Naive thymus-derived CD4-positive, alpha-beta T cell (primary cell): Measurements from ENCODE around the gene ZFAND2B. TPM values are rescaled to one million over a fixed set of nuclear protein-coding genes. Genes with fewer than 3 reads are reported as not detected.

ENCODE experiments used
- ATAC-seq: fragments of 150-1000 bp; cut with Tn5 transposase; 2 replicates; pipeline ENCODE4 v1.10.0; 2021; ENCODE audit warnings: mild to moderate bottlenecking, moderate library complexity
- CTCF ChIA-PET: fragments of 350-600 bp; sonication (Branson Sonifier 250); formaldehyde crosslinking; loops from one replicate; lab custom pipeline; 2021; ENCODE audit warnings: antibody characterized with exemption; lab: Charles Lee
- POLR2A ChIA-PET: fragments of 350-600 bp; sonication (Branson Sonifier 250); formaldehyde crosslinking; loops from one replicate; lab custom pipeline; 2021; ENCODE audit warnings: antibody characterized with exemption, inconsistent platforms; lab: Charles Lee
- DNase-seq, 9 donors: peaks; one replicate each; pipeline versions ENCODE4 v3.0.0 to v3.0.0-alpha.2; 2020 to 2022; ENCODE audit warnings: mixed read lengths in 1 of 9
- H3K27ac ChIP-seq: one replicate; pipeline ENCODE4 v1.7.0; 2013; ENCODE audit warnings: mild to moderate bottlenecking, low read depth, low read length, moderate library complexity
- H3K27me3 ChIP-seq, 2 donors: one replicate each; pipeline ENCODE4 v1.7.0; 2013; ENCODE audit warnings: low read length in 2 of 2, mild to moderate bottlenecking in 2 of 2, moderate library complexity in 2 of 2; ENCODE audit not compliant: control insufficient read depth in 2 of 2, insufficient read depth in 2 of 2
- H3K36me3 ChIP-seq, 3 experiments: 1 replicate in 2 of 3; 2 replicates in 1 of 3; pipeline ENCODE4 v1.7.0; 2013; ENCODE audit warnings: low read length in 3 of 3, mild to moderate bottlenecking in 3 of 3, moderate library complexity in 1 of 3; ENCODE audit not compliant: insufficient read depth in 3 of 3, control insufficient read depth in 2 of 3
- H3K4me1 ChIP-seq, 2 donors: one replicate each; pipeline ENCODE4 v1.7.0; 2013; ENCODE audit warnings: low read length in 2 of 2, mild to moderate bottlenecking in 2 of 2, moderate library complexity in 1 of 2; ENCODE audit not compliant: control insufficient read depth in 2 of 2, insufficient read depth in 2 of 2
- H3K4me3 ChIP-seq: 2 replicates; pipeline ENCODE4 v1.7.0; 2013; ENCODE audit warnings: mild to moderate bottlenecking, low read length
- H3K9me3 ChIP-seq, 3 experiments: 1 replicate in 2 of 3; 2 replicates in 1 of 3; pipeline ENCODE4 v1.7.0; 2013; ENCODE audit warnings: low read length in 3 of 3; ENCODE audit not compliant: control insufficient read depth in 2 of 3
- H3K27ac Mint-ChIP-seq, 9 donors: one replicate each; pipeline ENCODE4 v1.8.0; 2020 to 2022; ENCODE audit warnings: mixed read lengths in 9 of 9, mild to moderate bottlenecking in 8 of 9, moderate library complexity in 5 of 9, inconsistent platforms in 2 of 9
- H3K27me3 Mint-ChIP-seq, 5 donors: one replicate each; pipeline ENCODE4 v1.8.0; 2021 to 2022; ENCODE audit warnings: mixed read lengths in 5 of 5, mild to moderate bottlenecking in 1 of 5
- H3K36me3 Mint-ChIP-seq, 5 donors: one replicate each; pipeline ENCODE4 v1.8.0; 2020 to 2022; ENCODE audit warnings: mixed read lengths in 5 of 5, mild to moderate bottlenecking in 3 of 5, inconsistent platforms in 1 of 5
- H3K4me1 Mint-ChIP-seq, 7 donors: one replicate each; pipeline ENCODE4 v1.8.0; 2020 to 2022; ENCODE audit warnings: mixed read lengths in 7 of 7, mild to moderate bottlenecking in 3 of 7, inconsistent platforms in 1 of 7
- H3K4me3 Mint-ChIP-seq, 10 donors: one replicate each; pipeline ENCODE4 v1.8.0; 2020 to 2022; ENCODE audit warnings: mild to moderate bottlenecking in 10 of 10, mixed read lengths in 10 of 10, moderate library complexity in 6 of 10, inconsistent platforms in 2 of 10
- H3K9me3 Mint-ChIP-seq, 11 donors: one replicate each; pipeline ENCODE4 v1.8.0; 2020 to 2022; ENCODE audit warnings: mixed read lengths in 11 of 11, mild to moderate bottlenecking in 4 of 11, inconsistent platforms in 1 of 11, moderate library complexity in 1 of 11
- intact Hi-C, 2 donors: fragments of 100-400 bp; cut with micrococcal nuclease; formaldehyde crosslinking; loops; one replicate each; pipeline ENCODE4 v1.15.1; 2023
- polyA plus RNA-seq, 2 donors: library from polyadenylated mRNA; unstranded; fragments of 300-500 nt; fragmentation: Illumina TruSeq; gene quantifications; one replicate each; pipeline ENCODE4 v1.2.3, GENCODE V29; 2021
- total RNA-seq, 6 experiments: library from RNA in 5 of 6; stranded (reverse) in 5 of 6; gene quantifications; 1 replicate in 5 of 6; 2 replicates in 1 of 6; pipeline ENCODE4 v1.2.3 and lab custom pipeline; 2021 to 2026

ZFAND2B gene
- total and polyA plus RNA-seq, 7 experiments from 2014 or later, result 50.1 to 90.7 (median 72.4) TPM

- Mint-ChIP-seq H3K27ac (peak within 1 kb of the TSS; percentile 81 to 97 (median 93)), H3K4me3 (peak within 1 kb of the TSS; percentile 88 to 97 (median 93)), H3K36me3 (peaks cover 6 to 20% (median 17%) of the 10 kb centered on the region in 5 donors), H3K9me3 (no peaks in the 10 kb centered on the region), H3K4me1 (peaks cover 13 to 41% (median 24%) of the 10 kb centered on the region in 7 donors), H3K27me3 (no peaks in the 10 kb centered on the region)
- CTCF ChIA-PET, result interaction anchor here (0.6 to 4.8 kb wide), 11 partner anchors 10 to 138 kb away, joined by 3 to 54 read pairs (median 4); partner anchors contain the start of gene SLC23A3
- intact Hi-C loops, result loop anchor here (1.0 to 5.0 kb wide), 20 partner anchors 11 to 450 kb away; partner anchors contain the start of genes ABCB6 (in 2 of the 2), ANKZF1 (in 2 of the 2), ATG9A (in 2 of the 2) and DNAJB2 (in 2 of the 2)
- H3K4me1 ChIP-seq, result peaks cover 11 to 12% of the 10 kb centered on the region in 2 donors
- H3K36me3 ChIP-seq, result peaks cover 0 to 23% (median 5%) of the 10 kb centered on the region in 3 experiments
- H3K27ac ChIP-seq, result peak within 1 kb of the TSS; percentile 77
- no peaks in the 10 kb centered on the region for H3K27me3 ChIP-seq
- DNase-seq, result peak; percentile 84 to 98 (median 92)
- H3K4me3 ChIP-seq, result peak within 1 kb of the TSS; percentile 70
- peak; percentile 96 for ATAC-seq
- POLR2A ChIA-PET, result interaction anchor here (0.6 to 2.5 kb wide), 15 partner anchors 16 to 228 kb away, joined by 3 to 32 read pairs (median 5); partner anchors contain the start of genes ABCB6, CNPPD1, GLB1L and STK16
- no peaks in the 10 kb centered on the region for H3K9me3 ChIP-seq
Observed at GRCh38 chr2:219160186-219161017, 46.2 kb upstream of the ZFAND2B start, which contains the start of gene NHEJ1. Gene NHEJ1 (minus strand): TSS chr2:219160815. CDS start chr2:219158362, 2,453 bp downstream.

GRCh38 chr2:219161097-219161496 is 45.5 kb upstream of the ZFAND2B start:
- H3K9me3 Mint-ChIP-seq, result no peaks in the 10 kb centered on the region
- intact Hi-C loops, result loop anchor here (2.0 to 5.0 kb wide), 6 partner anchors 58 to 449 kb away; partner anchors contain the start of genes ABCB6 (in 1 of the 2), CHPF (in 1 of the 2), STK11IP (in 1 of the 2) and TMEM198 (in 1 of the 2)
- Histone ChIP-seq H3K27ac (peak overlapping the region; percentile 77), H3K4me1 (peaks cover 11 to 12% of the 10 kb centered on the region in 2 donors), H3K4me3 (peak overlapping the region; percentile 70), H3K9me3 (no peaks in the 10 kb centered on the region), H3K36me3 (peaks cover 0 to 23% (median 5%) of the 10 kb centered on the region in 3 experiments), H3K27me3 (no peaks in the 10 kb centered on the region)
- no peak for DNase-seq
- H3K27me3 Mint-ChIP-seq, result no peaks in the 10 kb centered on the region
- no peak for ATAC-seq
- peak overlapping the region; percentile 88 to 97 (median 93) for H3K4me3 Mint-ChIP-seq
- peaks cover 13 to 41% (median 24%) of the 10 kb centered on the region in 7 donors for H3K4me1 Mint-ChIP-seq
- POLR2A ChIA-PET, result interaction anchor here (2.4 kb wide), 1 partner anchor 15 kb away, joined by 10 read pairs; the partner anchor contains the start of gene CNPPD1
- H3K27ac Mint-ChIP-seq, result peak overlapping the region; percentile 81 to 97 (median 93)
- CTCF ChIA-PET, result interaction anchor here (0.6 kb wide), 1 partner anchor 15 kb away, joined by 5 read pairs; no protein-coding TSS in a partner anchor
- peaks cover 6 to 21% (median 17%) of the 10 kb centered on the region in 5 donors for H3K36me3 Mint-ChIP-seq

GRCh38 chr2:219163156-219163555 is 43.4 kb upstream of the ZFAND2B start:
- no peaks in the 10 kb centered on the region for H3K27me3 Mint-ChIP-seq
- H3K4me1 ChIP-seq, result peaks cover 11 to 12% of the 10 kb centered on the region in 2 donors
- no peaks in the 10 kb centered on the region for H3K9me3 Mint-ChIP-seq
- H3K36me3 Mint-ChIP-seq, result peaks cover 0 to 7% (median 5%) of the 10 kb centered on the region in 5 donors
- H3K27ac ChIP-seq, result no peak overlapping the region
- peak overlapping the region in 1 of 9 donors; percentile 52 for H3K27ac Mint-ChIP-seq
- intact Hi-C loops, result loop anchor here (5.0 kb wide), 5 partner anchors 266 to 451 kb away; partner anchors contain the start of genes CHPF (in 1 of the 2), STK11IP (in 1 of the 2), TMEM198 (in 1 of the 2) and TTLL4 (in 1 of the 2)
- CTCF ChIA-PET, result interaction anchor here (0.6 kb wide), 1 partner anchor 43 kb away, joined by 4 read pairs; no protein-coding TSS in a partner anchor
- no peak for DNase-seq
- no peak overlapping the region for H3K4me3 Mint-ChIP-seq
- ATAC-seq, result no peak
- H3K27me3 ChIP-seq, result no peaks in the 10 kb centered on the region
- H3K36me3 ChIP-seq, result peaks cover 0 to 2% (median 0%) of the 10 kb centered on the region in 3 experiments
- H3K4me1 Mint-ChIP-seq, result peaks cover 15 to 33% (median 24%) of the 10 kb centered on the region in 7 donors
- no peaks in the 10 kb centered on the region for H3K9me3 ChIP-seq
- H3K4me3 ChIP-seq, result no peak overlapping the region
- POLR2A ChIA-PET, result interaction anchor here (1.0 to 2.4 kb wide), 3 partner anchors 10 to 114 kb away, joined by 3 to 10 read pairs (median 3); partner anchors contain the start of gene CNPPD1

GRCh38 chr2:219165058-219165911 is 41.3 kb upstream of the ZFAND2B start:
- H3K27me3 ChIP-seq, result no peaks in the 10 kb centered on the region
- ChIA-PET POLR2A (interaction anchor here (0.6 to 1.6 kb wide), 4 partner anchors 8 to 130 kb away, joined by 3 to 7 read pairs (median 4); partner anchors contain the start of genes CNPPD1 and ZFAND2B), CTCF (no interaction called here)
- no peak overlapping the region for H3K27ac ChIP-seq
- H3K27ac Mint-ChIP-seq, result peak overlapping the region in 3 of 9 donors; percentile 1 to 54 (median 24)
- H3K4me3 Mint-ChIP-seq, result no peak overlapping the region
- no peaks in the 10 kb centered on the region for H3K9me3 Mint-ChIP-seq
- no peaks in the 10 kb centered on the region for H3K27me3 Mint-ChIP-seq
- peaks cover 6 to 7% of the 10 kb centered on the region in 2 donors for H3K4me1 ChIP-seq
- DNase-seq (no peak), ATAC-seq (no peak)
- intact Hi-C loops, result no loop called here
- H3K9me3 ChIP-seq, result no peaks in the 10 kb centered on the region
- H3K36me3 ChIP-seq, result no peaks in the 10 kb centered on the region
- H3K4me1 Mint-ChIP-seq, result peaks cover 10 to 19% (median 11%) of the 10 kb centered on the region in 7 donors
- H3K4me3 ChIP-seq, result no peak overlapping the region
- H3K36me3 Mint-ChIP-seq, result peaks cover 0 to 7% (median 4%) of the 10 kb centered on the region in 5 donors

- Mint-ChIP-seq H3K27ac (peak overlapping the region in 2 of 9 donors; percentile 20 to 26), H3K4me3 (no peak overlapping the region), H3K9me3 (no peaks in the 10 kb centered on the region), H3K27me3 (no peaks in the 10 kb centered on the region), H3K4me1 (peaks cover 9 to 19% (median 13%) of the 10 kb centered on the region in 7 donors), H3K36me3 (peaks cover 0 to 14% (median 6%) of the 10 kb centered on the region in 5 donors)
- ChIA-PET POLR2A (interaction anchor here (0.7 to 10.4 kb wide), 2 partner anchors 39 to 55 kb away, joined by 3 to 343 read pairs; partner anchors contain the start of gene ZFAND2B), CTCF (no interaction called here)
- H3K4me3 ChIP-seq, result no peak overlapping the region
- H3K27ac ChIP-seq, result no peak overlapping the region
- no peaks in the 10 kb centered on the region for H3K27me3 ChIP-seq
- no peaks in the 10 kb centered on the region for H3K9me3 ChIP-seq
- H3K4me1 ChIP-seq, result peaks cover 0 to 5% of the 10 kb centered on the region in 2 donors
- DNase-seq (no peak), ATAC-seq (no peak)
- H3K36me3 ChIP-seq, result peaks cover 0 to 18% (median 5%) of the 10 kb centered on the region in 3 experiments
- intact Hi-C loops, result no loop called here
Observed at GRCh38 chr2:219167997-219168396, 38.6 kb upstream of the ZFAND2B start.
